ENCODE measurements around the gene JADE2. TPM values are rescaled to one million over a fixed set of nuclear protein-coding genes. Genes with fewer than 3 reads are reported as not detected.

JADE2 gene
- total and polyA plus RNA-seq, 2 of the 8 experiments (the other 6 are each of a cell fraction or from before 2014, with no cell fraction given), result 19.2 to 55.8 TPM

DNA sequence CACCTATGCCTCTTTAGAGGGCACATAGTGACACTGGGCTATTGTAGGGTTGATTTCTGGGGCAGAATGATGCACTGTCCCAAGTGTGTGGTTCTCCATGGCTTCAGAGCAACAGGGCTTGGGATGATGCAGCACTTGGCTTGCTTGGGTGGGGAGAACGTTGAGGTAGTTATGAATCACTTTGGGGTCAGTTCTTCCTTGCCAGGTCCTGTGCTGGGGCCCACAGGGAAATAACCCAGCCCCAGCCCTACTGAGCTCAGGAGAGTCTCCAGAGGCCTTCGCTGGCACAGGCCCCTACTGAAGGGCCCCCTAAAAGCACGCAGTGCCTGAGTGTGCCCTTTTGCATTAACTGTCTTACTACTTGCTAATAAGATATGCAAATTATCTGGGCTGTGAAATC, 24.2 kb downstream of the JADE2 start (continued):
- TF ChIP-seq, protein P1, sequence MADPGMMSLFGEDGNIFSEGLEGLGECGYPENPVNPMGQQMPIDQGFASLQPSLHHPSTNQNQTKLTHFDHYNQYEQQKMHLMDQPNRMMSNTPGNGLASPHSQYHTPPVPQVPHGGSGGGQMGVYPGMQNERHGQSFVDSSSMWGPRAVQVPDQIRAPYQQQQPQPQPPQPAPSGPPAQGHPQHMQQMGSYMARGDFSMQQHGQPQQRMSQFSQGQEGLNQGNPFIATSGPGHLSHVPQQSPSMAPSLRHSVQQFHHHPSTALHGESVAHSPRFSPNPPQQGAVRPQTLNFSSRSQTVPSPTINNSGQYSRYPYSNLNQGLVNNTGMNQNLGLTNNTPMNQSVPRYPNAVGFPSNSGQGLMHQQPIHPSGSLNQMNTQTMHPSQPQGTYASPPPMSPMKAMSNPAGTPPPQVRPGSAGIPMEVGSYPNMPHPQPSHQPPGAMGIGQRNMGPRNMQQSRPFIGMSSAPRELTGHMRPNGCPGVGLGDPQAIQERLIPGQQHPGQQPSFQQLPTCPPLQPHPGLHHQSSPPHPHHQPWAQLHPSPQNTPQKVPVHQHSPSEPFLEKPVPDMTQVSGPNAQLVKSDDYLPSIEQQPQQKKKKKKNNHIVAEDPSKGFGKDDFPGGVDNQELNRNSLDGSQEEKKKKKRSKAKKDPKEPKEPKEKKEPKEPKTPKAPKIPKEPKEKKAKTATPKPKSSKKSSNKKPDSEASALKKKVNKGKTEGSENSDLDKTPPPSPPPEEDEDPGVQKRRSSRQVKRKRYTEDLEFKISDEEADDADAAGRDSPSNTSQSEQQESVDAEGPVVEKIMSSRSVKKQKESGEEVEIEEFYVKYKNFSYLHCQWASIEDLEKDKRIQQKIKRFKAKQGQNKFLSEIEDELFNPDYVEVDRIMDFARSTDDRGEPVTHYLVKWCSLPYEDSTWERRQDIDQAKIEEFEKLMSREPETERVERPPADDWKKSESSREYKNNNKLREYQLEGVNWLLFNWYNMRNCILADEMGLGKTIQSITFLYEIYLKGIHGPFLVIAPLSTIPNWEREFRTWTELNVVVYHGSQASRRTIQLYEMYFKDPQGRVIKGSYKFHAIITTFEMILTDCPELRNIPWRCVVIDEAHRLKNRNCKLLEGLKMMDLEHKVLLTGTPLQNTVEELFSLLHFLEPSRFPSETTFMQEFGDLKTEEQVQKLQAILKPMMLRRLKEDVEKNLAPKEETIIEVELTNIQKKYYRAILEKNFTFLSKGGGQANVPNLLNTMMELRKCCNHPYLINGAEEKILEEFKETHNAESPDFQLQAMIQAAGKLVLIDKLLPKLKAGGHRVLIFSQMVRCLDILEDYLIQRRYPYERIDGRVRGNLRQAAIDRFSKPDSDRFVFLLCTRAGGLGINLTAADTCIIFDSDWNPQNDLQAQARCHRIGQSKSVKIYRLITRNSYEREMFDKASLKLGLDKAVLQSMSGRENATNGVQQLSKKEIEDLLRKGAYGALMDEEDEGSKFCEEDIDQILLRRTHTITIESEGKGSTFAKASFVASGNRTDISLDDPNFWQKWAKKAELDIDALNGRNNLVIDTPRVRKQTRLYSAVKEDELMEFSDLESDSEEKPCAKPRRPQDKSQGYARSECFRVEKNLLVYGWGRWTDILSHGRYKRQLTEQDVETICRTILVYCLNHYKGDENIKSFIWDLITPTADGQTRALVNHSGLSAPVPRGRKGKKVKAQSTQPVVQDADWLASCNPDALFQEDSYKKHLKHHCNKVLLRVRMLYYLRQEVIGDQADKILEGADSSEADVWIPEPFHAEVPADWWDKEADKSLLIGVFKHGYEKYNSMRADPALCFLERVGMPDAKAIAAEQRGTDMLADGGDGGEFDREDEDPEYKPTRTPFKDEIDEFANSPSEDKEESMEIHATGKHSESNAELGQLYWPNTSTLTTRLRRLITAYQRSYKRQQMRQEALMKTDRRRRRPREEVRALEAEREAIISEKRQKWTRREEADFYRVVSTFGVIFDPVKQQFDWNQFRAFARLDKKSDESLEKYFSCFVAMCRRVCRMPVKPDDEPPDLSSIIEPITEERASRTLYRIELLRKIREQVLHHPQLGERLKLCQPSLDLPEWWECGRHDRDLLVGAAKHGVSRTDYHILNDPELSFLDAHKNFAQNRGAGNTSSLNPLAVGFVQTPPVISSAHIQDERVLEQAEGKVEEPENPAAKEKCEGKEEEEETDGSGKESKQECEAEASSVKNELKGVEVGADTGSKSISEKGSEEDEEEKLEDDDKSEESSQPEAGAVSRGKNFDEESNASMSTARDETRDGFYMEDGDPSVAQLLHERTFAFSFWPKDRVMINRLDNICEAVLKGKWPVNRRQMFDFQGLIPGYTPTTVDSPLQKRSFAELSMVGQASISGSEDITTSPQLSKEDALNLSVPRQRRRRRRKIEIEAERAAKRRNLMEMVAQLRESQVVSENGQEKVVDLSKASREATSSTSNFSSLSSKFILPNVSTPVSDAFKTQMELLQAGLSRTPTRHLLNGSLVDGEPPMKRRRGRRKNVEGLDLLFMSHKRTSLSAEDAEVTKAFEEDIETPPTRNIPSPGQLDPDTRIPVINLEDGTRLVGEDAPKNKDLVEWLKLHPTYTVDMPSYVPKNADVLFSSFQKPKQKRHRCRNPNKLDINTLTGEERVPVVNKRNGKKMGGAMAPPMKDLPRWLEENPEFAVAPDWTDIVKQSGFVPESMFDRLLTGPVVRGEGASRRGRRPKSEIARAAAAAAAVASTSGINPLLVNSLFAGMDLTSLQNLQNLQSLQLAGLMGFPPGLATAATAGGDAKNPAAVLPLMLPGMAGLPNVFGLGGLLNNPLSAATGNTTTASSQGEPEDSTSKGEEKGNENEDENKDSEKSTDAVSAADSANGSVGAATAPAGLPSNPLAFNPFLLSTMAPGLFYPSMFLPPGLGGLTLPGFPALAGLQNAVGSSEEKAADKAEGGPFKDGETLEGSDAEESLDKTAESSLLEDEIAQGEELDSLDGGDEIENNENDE (IDR thresholded peaks at IDR 0.05; ENCODE audit: insufficient replicate concordance, low read length), result no peak
- no peak for TF ChIP-seq YY1 (IDR thresholded peaks at IDR 0.05; ENCODE audit: low read depth, low read length)
- TF ChIP-seq JUN (IDR thresholded peaks at IDR 0.05; ENCODE audit: low read depth, low read length), result no peak
- no peak for TF ChIP-seq HDAC6 (IDR thresholded peaks at IDR 0.05; ENCODE audit: low read depth, low read length)
- TF ChIP-seq NANOG (IDR thresholded peaks at IDR 0.05; ENCODE audit: insufficient read depth, low read depth, low read length, poor library complexity, severe bottlenecking), result no peak
- TF ChIP-seq BACH1 (IDR thresholded peaks at IDR 0.05; ENCODE audit: low read length), result no peak
- no peak for TF ChIP-seq RBBP5 (IDR thresholded peaks at IDR 0.05; ENCODE audit: borderline replicate concordance, low read depth, low read length)
- TF ChIP-seq, protein P2, sequence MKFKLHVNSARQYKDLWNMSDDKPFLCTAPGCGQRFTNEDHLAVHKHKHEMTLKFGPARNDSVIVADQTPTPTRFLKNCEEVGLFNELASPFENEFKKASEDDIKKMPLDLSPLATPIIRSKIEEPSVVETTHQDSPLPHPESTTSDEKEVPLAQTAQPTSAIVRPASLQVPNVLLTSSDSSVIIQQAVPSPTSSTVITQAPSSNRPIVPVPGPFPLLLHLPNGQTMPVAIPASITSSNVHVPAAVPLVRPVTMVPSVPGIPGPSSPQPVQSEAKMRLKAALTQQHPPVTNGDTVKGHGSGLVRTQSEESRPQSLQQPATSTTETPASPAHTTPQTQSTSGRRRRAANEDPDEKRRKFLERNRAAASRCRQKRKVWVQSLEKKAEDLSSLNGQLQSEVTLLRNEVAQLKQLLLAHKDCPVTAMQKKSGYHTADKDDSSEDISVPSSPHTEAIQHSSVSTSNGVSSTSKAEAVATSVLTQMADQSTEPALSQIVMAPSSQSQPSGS (IDR thresholded peaks at IDR 0.05; ENCODE audit: low read length), result no peak
- TF ChIP-seq TAF7 (optimal IDR thresholded peaks at IDR 0.05; ENCODE audit: borderline replicate concordance, low read depth, low read length), result no peak
- no peak for TF ChIP-seq ZNF274 (IDR thresholded peaks at IDR 0.05; ENCODE audit: borderline replicate concordance, extremely low read depth, low read length)

All from H1 (cell line).